ENCODE results near the gene RAD51B.

Gene RAD51B

DNA sequence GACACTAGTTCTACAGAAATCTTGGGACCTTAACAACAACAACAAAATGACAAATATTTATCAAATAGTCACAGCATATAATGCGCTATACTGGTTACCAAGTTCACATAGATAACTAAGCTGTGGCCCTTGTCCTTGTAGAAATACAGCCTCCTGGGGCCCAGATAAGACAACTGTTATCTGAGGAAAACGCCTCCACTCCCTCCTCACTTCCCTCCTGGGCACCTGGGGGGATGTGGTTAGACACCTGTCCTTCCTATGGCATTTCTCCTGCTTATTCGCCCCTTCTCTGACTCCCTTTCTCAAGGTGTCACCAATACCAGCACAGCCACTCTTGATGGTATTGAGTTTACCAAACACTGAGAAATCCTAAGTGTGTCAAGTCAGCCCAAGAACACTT is 419.4 kb downstream of the RAD51B start:
- H3K4me3 ChIP-seq (ENCODE audit: low read depth, low read length): no peak overlapping the region
- DNase-seq (ENCODE audit: low read depth): no peak
- TF ChIP-seq, protein P1, sequence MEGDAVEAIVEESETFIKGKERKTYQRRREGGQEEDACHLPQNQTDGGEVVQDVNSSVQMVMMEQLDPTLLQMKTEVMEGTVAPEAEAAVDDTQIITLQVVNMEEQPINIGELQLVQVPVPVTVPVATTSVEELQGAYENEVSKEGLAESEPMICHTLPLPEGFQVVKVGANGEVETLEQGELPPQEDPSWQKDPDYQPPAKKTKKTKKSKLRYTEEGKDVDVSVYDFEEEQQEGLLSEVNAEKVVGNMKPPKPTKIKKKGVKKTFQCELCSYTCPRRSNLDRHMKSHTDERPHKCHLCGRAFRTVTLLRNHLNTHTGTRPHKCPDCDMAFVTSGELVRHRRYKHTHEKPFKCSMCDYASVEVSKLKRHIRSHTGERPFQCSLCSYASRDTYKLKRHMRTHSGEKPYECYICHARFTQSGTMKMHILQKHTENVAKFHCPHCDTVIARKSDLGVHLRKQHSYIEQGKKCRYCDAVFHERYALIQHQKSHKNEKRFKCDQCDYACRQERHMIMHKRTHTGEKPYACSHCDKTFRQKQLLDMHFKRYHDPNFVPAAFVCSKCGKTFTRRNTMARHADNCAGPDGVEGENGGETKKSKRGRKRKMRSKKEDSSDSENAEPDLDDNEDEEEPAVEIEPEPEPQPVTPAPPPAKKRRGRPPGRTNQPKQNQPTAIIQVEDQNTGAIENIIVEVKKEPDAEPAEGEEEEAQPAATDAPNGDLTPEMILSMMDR (IDR thresholded peaks at IDR 0.05; ENCODE audit: insufficient read depth, low read depth, low read length, missing control alignments): no peak

DNA sequence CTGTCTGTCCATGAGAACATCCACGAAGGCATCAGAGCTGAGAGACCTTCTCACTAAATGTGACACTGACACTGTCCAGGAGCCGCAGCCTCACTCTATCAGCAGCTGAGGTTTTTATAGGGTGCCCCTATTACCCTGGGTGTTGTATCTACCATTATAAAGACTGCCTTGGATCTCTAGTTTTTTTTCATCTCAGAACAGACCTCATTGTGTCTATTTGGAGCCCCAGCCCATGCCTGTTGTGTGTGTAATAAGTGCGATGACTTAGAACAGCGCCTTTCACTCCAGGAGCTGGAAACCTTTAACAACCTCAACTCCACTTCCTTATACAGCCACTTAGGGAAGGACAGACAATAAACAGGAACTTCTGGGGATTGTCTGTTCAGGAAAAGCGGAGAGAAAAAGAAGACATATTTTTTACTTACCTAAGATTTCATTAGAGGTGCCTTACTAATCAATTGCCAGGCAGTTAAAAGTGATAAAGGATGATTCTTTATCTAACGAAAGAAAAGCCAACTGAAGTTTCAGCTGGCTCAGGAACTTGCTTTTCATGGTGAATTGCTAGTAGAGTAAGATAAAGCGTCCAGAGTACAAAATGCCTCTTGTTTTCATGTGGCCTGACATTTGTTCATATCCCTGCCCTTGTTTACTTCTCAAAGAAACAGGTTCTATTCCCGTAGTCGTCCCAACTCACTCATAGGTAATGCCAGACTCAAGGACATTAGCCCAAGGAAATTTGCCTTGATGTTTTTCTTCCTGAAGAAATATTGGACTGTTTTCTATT is 420.6 kb downstream of the RAD51B start:
- DNase-seq (ENCODE audit: low read depth): no peak
- TF ChIP-seq, protein P1 (IDR thresholded peaks at IDR 0.05; ENCODE audit: insufficient read depth, low read depth, low read length, missing control alignments): no peak
- H3K4me3 ChIP-seq (ENCODE audit: low read depth, low read length): no peak overlapping the region

- H3K4me3 ChIP-seq (ENCODE audit: low read depth, low read length): no peak overlapping the region
- TF ChIP-seq, protein P1 (IDR thresholded peaks at IDR 0.05; ENCODE audit: insufficient read depth, low read depth, low read length, missing control alignments): no peak
- no peak for DNase-seq (ENCODE audit: low read depth)
These were observed 422.4 kb downstream of the RAD51B start for GRCh38 chr14:68241862-68242487.

DNA sequence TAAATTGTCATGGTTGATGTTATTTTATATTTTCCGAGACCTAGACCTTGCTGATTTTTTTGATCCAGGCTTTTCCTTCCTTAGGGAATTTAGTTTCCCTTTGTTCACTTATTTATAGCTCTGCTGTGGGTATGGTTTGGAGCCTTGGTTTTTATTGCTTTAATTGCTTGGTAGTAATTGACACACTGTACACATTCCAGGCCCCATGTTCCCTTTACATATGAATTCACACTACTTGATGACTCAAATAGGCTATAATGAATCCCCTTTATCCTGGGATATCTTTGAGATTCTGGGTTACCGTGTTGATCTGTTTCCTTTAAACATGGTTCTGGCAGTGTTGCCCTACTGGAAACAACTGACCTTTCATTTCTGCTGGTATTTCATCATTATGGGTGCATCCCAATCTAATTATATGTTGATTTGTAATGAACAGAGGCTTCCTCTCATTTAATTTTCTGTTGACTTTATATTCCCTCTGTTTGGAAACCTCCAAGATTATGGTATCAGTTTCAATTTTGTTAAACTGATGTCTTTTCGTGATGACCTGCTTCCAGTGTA is 424.0 kb downstream of the RAD51B start:
- TF ChIP-seq, protein P1 (IDR thresholded peaks at IDR 0.05; ENCODE audit: insufficient read depth, low read depth, low read length, missing control alignments): no peak
- DNase-seq (ENCODE audit: low read depth): no peak
- H3K4me3 ChIP-seq (ENCODE audit: low read depth, low read length): no peak overlapping the region

DNA sequence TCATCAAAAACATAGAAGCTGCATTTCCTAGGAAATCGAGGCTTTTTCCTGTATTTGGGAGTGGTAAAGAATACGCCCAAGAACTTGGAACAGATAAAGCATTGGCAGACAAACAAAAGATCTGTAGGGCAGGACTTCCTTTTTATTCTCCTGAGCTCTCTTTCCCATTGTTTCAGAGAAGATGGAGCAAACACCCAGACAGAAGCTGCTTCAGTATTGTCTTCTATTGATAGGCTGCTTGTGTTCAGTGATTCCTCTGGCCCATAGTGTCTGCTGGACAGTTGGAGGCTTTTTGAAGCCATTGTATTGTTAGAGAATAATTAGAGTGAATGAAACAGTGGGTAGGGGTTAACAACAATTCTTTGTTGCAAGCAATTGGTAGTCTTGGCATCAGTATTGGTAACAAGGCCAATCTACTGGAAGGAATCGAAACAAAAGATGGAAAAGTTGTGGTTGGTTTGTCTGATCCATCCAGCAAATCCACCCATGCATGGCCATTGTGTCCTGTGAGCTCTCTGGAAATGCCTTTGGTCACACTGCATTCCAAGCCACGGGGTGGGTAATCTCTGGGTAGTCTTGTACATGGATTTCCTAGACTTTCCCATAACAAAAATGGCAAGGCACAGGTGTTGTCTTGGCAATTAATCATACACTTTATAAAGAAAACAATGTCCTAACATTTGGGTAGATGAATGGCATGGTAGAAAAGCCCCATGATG is 424.8 kb downstream of the RAD51B start:
- TF ChIP-seq, protein P1 (IDR thresholded peaks at IDR 0.05; ENCODE audit: insufficient read depth, low read depth, low read length, missing control alignments): no peak
- no peak for DNase-seq (ENCODE audit: low read depth)
- no peak overlapping the region for H3K4me3 ChIP-seq (ENCODE audit: low read depth, low read length)

GRCh38 chr14:68245146-68246073 is 425.8 kb downstream of the RAD51B start:
- TF ChIP-seq, protein P1 (IDR thresholded peaks at IDR 0.05; ENCODE audit: insufficient read depth, low read depth, low read length, missing control alignments): no peak
- H3K4me3 ChIP-seq (ENCODE audit: low read depth, low read length): no peak overlapping the region
- DNase-seq (ENCODE audit: low read depth): no peak

All from GM12865 (cell line).